ENCODE results near the gene EPHB2.

Gene EPHB2

DNA sequence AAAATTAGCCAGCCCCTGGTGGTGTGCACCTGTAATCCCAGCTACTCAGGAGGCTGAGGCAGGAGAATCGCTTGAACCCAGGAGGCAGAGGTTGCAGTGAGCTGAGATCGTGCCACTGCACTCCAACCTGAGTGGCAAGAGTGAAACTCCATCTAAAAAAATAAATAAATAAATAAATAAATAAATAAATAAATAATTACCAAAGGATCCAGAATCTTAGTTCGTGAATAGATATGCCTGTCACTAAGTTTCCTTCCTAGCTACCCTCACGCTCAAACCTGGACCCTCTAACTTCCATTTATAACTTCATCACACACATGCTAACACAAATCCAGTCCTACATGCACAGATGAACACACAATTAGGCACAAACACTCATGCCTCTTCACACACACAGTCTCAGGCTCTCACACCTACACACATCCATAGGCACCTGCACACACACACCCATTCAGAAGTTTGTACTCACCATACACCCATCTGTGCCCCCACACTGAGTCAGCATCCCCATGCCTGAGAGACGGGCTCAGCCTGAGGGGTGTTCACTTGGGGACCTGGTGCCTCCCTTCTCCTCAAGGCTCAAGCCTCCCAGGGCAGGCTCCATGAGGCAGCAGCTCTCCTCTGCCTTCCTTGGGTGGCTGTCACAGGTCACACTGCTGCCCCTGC, 200.5 kb downstream of the EPHB2 start:
- H3K27me3 ChIP-seq: peaks cover 9% of the 10 kb centered on the region
- no peaks in the 10 kb centered on the region for H3K4me1 ChIP-seq (ENCODE audit: control insufficient read depth in 1 of 2, insufficient read depth in 1 of 2, low read depth in 1 of 2, low read length in 1 of 2)
- no peak overlapping the region for H3K27ac ChIP-seq
- no peaks in the 10 kb centered on the region for H3K36me3 ChIP-seq
- TF ChIP-seq, protein P1, sequence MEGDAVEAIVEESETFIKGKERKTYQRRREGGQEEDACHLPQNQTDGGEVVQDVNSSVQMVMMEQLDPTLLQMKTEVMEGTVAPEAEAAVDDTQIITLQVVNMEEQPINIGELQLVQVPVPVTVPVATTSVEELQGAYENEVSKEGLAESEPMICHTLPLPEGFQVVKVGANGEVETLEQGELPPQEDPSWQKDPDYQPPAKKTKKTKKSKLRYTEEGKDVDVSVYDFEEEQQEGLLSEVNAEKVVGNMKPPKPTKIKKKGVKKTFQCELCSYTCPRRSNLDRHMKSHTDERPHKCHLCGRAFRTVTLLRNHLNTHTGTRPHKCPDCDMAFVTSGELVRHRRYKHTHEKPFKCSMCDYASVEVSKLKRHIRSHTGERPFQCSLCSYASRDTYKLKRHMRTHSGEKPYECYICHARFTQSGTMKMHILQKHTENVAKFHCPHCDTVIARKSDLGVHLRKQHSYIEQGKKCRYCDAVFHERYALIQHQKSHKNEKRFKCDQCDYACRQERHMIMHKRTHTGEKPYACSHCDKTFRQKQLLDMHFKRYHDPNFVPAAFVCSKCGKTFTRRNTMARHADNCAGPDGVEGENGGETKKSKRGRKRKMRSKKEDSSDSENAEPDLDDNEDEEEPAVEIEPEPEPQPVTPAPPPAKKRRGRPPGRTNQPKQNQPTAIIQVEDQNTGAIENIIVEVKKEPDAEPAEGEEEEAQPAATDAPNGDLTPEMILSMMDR (IDR thresholded peaks at IDR 0.05): no peak
- no peak overlapping the region for H3K4me3 ChIP-seq (ENCODE audit: low read depth in 1 of 2, low read length in 1 of 2)
- H3K9me3 ChIP-seq: no peaks in the 10 kb centered on the region

DNA sequence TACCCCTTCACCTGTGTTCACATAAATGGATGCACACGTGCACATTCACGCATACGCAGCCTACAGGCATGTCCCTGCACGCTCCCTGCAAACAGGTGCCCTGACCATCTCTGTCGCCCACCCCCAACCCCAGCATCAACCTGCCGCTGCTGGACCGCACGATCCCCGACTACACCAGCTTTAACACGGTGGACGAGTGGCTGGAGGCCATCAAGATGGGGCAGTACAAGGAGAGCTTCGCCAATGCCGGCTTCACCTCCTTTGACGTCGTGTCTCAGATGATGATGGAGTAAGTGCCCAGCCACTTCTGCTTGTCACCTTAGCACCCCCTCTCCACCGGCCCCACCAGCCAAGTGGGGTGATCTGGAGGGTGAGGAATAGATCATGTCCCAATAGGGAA, 201.7 kb downstream of the EPHB2 start:
- Histone ChIP-seq H3K27me3 (peaks cover 18% of the 10 kb centered on the region), H3K4me1 (ENCODE audit: control insufficient read depth in 1 of 2, insufficient read depth in 1 of 2, low read depth in 1 of 2, low read length in 1 of 2) (no peaks in the 10 kb centered on the region), H3K27ac (no peak overlapping the region), H3K36me3 (no peaks in the 10 kb centered on the region), H3K9me3 (no peaks in the 10 kb centered on the region), H3K4me3 (ENCODE audit: low read depth in 1 of 2, low read length in 1 of 2) (no peak overlapping the region)
- TF ChIP-seq, protein P1 (IDR thresholded peaks at IDR 0.05): no peak

GRCh38 chr1:22913421-22914141, 202.9 kb downstream of the EPHB2 start:
- Histone ChIP-seq H3K36me3 (no peaks in the 10 kb centered on the region), H3K9me3 (no peaks in the 10 kb centered on the region), H3K4me3 (ENCODE audit: low read depth in 1 of 2, low read length in 1 of 2) (no peak overlapping the region), H3K27ac (no peak overlapping the region), H3K4me1 (ENCODE audit: control insufficient read depth in 1 of 2, insufficient read depth in 1 of 2, low read depth in 1 of 2, low read length in 1 of 2) (no peaks in the 10 kb centered on the region), H3K27me3 (peaks cover 18% of the 10 kb centered on the region)
- TF ChIP-seq, protein P1 (IDR thresholded peaks at IDR 0.05): no peak

- no peaks in the 10 kb centered on the region for H3K9me3 ChIP-seq
- H3K4me3 ChIP-seq (ENCODE audit: low read depth in 1 of 2, low read length in 1 of 2): no peak overlapping the region
- TF ChIP-seq, protein P1 (IDR thresholded peaks at IDR 0.05): no peak
- no peak overlapping the region for H3K27ac ChIP-seq
- H3K4me1 ChIP-seq (ENCODE audit: control insufficient read depth in 1 of 2, insufficient read depth in 1 of 2, low read depth in 1 of 2, low read length in 1 of 2): no peaks in the 10 kb centered on the region
- peaks cover 18% of the 10 kb centered on the region for H3K27me3 ChIP-seq
- no peaks in the 10 kb centered on the region for H3K36me3 ChIP-seq
These were observed 203.5 kb downstream of the EPHB2 start for GRCh38 chr1:22914156-22914555.

GRCh38 chr1:22914633-22915217, 204.1 kb downstream of the EPHB2 start:
- no peak overlapping the region for H3K27ac ChIP-seq
- no peaks in the 10 kb centered on the region for H3K36me3 ChIP-seq
- peaks cover 18% of the 10 kb centered on the region for H3K27me3 ChIP-seq
- H3K4me1 ChIP-seq (ENCODE audit: control insufficient read depth in 1 of 2, insufficient read depth in 1 of 2, low read depth in 1 of 2, low read length in 1 of 2): no peaks in the 10 kb centered on the region
- TF ChIP-seq, protein P1 (IDR thresholded peaks at IDR 0.05): no peak
- H3K4me3 ChIP-seq (ENCODE audit: low read depth in 1 of 2, low read length in 1 of 2): no peak overlapping the region
- H3K9me3 ChIP-seq: no peaks in the 10 kb centered on the region
